GM18511 (cell line): ENCODE results near the gene TEX9.
A peak's percentile ranks its signal among the peaks of the same experiment; 100 is the strongest.

Source experiments
- ATAC-seq: cut with Tn5 transposase; IDR thresholded peaks from one replicate; pipeline ENCODE4 v1.9.1; 2021; ENCODE audit warnings: mild to moderate bottlenecking, moderate library complexity; ENCODE audit not compliant: unreplicated experiment

TEX9 gene

DNA sequence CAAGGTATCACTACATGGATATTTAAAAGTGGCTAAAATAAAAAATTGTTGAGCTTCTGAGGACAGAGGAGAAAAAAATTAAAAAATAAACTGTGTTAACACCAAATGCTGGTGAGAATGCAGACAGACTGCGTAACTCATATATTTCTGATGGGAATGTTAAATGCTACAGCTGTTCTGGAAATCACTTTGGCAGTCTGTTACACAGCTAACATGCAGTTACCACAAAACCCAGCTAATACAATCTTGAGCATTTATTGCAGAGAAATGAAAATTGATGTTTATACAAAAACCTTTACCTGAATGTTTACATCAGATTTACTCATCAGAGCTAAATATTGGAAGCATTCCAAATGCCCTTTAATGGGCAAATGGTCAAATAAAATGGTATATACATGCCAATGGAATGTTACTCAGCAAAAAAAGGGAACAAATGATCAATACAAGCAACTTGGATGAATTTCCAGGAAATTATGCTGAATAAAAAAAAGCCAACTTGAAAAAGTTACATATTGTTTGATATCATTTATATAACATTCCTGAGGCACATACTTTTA is 75.1 kb downstream of the TEX9 start:
- no peak for ATAC-seq

DNA sequence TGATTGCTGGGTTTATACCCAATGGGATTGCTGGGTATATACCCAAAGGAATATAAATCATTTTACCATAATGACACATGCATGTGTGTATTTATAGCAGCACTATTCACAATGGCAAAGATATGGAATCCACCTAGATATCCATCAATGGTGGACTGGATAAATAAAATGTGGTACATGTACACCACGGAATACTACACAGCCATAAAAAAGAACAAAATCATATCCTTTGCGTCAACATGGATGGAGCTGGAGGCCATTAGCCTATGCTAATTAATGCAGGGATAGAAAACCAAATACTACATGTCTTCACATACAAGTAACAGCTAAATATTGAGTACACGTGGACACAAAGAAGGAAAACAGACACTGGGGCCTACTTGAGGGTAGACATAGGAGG is 77.1 kb downstream of the TEX9 start:
- ATAC-seq, result no peak

DNA sequence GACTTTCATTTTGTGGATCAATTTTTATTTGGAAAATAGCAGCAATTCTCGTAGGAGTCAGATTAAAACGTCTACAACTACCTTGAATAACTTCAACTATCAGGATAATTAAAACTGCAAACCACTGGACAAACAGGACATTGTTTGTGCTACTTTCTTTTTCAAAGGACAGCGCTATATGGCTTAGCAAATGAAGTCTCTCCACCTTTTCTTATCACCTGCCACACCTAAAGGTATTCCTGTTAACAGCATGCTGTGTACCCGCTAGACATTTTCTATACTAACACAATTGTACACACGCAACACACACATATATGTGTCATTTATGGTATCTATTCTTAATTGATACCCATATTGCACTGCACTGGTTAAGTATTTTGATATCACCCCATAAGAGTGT is 80.5 kb downstream of the TEX9 start:
- no peak for ATAC-seq

DNA sequence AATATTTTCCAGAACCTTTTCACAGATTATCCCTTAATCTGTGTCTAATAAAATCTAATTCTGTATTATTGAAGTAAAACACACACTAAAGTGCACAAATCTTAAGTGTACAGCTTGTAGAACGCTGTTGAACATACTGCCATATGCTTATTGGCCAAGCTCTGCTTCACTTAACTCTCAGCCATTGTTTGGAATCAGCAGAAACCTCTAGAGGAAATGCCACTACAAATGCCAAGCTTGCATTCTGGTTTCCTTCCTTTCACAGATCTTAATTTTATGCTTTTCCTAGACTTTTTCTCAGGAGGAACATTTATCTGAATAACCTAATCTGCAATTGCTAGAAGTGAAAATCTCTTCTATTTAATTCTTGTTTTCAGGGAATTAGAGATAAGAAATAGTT is 89.6 kb downstream of the TEX9 start:
- ATAC-seq, result no peak

DNA sequence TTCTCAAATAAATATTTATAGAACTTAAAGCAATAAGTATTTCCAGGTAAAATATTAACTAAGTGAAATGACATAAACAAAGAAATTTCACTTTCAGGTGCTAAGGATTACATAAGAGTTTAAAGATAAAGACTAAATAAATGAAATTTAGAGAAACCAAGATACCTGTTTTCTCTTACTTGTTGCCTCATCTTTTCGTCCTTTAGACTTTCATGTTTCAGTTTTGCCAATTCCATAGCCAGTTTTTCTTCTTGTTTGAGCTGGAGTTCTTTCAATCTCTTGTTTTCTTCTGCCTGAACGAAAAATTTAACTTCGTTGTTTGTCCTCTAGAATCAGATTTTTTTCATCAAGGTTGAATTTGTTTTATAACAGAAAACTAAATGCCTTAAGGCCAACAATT is 91.0 kb downstream of the TEX9 start:
- ATAC-seq, result no peak

DNA sequence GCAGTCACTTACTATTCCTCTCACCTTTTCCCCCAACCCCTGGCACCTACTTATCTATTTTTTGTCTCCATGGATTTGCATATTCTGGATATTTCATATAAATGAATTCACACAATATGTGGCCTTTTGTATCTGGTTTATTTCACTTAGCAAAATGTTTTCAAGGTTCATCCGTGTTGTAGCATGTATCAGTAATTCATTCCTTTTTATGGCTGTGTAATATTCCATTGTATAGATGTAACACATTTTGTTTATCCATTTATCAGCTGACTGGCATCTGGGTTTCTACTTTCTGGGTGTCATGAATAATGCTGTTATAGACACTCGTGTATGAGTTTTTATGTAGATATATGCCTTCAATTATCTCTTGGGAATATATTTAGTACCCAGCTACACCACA is 93.9 kb downstream of the TEX9 start:
- ATAC-seq, result no peak

DNA sequence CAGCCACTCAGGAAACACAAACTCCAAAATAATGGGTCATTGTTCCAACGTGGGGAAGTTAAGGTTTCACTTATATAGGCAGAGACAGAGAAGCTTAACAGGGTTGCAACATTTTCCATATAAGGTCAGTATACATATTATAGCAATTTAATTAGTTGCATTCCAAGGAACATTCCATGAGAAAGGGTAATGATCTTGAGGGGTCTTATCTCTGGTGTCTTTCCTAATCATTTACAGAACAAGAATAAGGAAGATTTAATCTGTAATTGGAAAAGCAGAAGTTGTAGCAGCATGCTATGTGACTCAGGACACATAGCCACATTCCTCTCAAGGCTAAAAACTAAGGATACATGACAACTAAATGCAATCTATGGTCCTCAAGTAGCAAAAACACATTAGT is 94.8 kb downstream of the TEX9 start:
- no peak for ATAC-seq

DNA sequence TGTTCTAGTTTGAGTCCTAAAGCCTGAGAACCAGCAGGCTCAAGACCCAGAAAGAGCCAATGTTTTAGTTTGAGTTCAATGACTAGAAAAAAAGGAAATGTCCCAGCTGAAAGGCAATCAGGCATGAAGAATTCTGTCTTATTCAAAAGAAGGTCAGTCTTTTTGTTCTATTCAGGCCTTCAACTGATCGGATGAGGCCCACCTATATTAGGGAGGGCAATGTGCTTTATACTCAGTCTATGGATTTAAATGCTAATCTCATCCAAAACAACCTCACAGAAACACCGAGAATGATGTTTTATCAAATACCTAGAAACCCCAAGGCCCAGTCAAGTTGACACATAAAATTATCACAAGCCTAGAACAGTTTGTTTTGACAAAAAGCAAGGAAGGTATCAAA is 95.7 kb downstream of the TEX9 start:
- ATAC-seq, result no peak

DNA sequence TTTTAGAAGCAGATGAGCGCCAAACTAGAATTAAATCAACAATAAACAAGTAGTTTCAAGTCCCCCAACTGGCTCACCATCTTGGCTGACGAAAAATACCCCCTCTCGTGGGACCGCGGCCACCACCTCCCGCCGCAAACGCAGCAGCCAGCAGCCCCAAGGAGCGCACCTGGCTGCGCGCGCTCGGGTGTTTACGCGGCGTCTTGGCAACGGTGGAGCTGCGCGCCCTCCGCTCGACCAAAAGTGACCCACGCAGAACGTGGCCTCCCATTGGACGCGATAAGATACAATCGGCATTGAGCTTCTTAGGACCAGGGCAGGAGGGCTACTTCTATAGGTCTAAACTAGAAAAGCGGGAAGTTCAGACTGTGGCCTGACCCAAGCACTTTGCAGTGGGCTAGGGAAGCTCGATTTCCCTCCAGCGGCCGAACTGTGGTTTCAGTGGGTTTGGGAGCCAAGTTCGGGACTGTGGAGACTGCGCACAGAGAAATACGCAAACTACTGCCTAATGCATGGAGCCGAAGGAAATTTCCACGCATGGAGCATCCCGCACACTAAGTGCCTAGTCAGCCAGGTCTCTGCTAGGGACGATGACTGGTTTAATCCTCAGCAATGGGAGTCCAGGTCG is 99.8 kb downstream of the TEX9 start, which contains the start of gene MNS1:
MNS1 (minus strand) TSS at position 245 of the 628 bp plus-strand sequence; CDS start at position 80, 165 bp downstream.
- peak; percentile 99 for ATAC-seq

DNA sequence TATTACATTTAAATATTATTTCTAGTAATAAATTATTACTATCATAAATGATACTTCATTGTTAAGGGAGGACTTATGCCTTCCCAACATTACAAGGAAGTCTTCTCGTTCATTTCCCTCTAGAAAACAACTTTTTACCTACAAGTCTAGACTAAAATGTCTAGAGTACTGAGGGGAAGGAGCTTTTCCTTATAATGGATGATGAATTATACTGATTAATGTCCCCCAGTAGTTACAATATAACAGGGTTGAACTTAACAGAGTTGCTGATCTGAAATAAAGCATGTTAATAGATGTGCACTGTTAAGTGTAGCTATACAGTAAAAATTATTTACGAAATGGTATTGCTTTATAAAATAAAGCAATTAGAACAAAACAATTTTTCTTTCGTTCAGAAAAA is 102.4 kb downstream of the TEX9 start:
- no peak for ATAC-seq

DNA sequence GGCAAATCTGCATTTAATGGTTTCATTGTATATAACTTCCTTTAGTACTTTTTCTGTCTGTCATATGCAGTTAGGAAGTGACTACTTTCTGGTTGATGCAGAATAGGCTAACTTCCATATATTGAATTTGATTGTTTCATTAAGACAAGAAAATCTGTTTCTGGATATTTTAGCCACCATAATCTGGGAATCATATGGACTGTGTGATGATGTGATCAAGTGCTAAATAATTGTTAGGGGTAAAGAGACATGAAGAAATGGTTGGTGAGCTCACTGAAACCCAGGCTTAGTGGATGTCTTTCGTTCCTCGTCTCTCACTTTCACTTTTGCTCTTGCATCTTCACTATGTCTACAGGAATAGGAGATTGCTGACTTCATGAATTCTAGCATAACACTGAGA is 103.2 kb downstream of the TEX9 start:
- ATAC-seq, result peak; percentile 48

DNA sequence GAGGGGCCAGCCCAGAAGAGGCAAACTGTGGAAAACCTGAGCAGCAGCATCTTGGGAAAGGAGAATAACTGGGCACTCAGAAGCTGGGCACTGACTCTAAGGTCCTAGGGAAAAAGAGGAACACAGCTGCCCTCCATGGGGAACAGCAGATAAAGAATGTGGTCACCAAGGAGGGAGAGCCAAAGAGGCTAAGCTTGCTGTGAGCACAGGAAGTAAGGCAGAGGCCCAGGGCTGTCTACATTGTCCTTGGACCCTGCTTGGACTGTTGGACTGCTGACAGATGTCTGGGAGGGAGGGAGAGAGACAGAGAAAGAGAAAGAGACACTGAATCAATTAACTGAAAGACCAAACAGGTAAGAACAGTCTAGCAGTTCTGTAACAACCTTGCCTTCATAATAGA is 104.3 kb downstream of the TEX9 start:
- no peak for ATAC-seq

DNA sequence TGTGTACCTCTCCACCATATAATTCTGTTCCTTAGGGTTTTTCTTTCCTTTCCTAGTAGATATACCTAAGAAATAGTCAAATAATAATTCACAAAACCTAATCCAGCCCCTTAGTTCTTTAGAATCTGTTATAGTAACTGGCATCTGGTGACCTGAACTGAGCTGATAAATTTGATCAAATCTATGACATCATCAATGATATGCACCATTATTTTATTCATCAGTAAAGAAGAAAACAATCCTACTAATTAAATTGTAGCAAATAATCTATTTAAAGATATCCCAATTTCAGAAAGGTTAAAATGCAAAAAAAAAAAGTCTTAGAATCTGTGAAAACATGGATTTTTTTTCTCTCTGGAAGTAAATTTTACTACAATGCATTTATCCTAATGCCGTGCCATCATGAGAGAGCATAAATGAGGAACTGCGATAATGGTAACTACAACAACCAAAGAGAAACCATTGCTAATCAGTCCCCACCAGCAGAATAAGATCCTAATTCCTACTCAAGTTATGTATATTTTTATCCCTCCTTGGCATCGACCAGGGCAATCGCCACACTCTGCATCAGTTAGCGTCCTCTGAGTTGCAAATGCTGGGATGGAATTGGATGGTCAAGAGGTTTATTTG is 106.3 kb downstream of the TEX9 start:
- no peak for ATAC-seq

DNA sequence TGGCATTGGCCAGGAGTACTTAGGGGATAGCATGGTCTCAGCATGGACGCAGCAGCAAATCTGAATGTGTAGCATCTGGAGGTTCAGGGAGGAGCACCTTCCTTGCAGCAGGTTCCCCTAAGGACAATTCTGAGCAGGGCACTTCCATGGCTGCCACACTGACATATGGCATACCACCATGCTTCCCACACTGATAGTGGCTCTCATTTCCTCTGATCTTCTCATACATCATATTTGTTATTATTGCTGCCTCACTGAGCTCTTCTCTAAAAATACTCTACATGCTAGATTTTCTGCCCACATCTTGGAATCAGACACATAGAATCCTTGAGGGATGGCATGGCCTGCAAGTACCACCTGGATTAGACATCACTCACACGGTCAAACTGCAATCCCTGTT is 107.1 kb downstream of the TEX9 start:
- no peak for ATAC-seq

DNA sequence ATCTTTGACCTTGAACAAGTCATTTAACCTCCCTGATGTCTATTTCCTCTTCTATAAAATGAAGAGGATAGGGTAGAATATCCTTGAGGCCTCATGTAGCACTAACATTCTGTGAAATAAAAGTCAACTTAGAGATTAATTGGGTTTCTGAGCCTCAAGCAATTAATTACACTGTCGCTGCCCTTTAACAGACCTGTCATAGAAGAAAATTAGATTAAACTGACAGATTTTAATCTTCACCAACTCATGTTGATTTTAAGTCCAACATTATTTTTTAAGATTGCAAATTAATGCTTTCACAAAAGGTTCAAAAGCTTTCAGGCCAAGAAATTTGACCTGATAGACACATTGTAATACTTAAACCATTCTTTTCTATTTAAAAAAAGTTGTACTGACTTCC is 107.8 kb downstream of the TEX9 start:
- no peak for ATAC-seq

DNA sequence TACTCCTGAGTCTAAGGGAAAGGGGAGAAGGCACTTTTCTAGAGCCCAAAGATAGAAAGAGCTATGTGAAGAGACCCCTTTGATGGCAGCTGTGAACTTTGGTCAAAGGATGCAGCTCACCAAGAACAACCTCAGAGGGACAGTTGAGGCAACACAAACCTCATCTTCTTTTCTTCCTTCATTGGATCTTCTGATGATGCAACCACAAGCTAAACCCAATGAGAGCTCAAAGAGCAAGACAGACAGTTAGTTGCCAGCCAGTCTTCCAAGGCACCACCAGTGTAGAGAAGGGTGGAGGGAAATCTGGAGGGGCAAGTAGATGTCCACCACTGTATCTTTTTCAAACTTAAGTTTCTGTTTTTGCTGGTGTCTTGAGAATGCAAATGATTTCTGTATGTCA is 110.1 kb downstream of the TEX9 start:
- no peak for ATAC-seq
